Measurements from ENCODE around the gene DAAM2. TPM values are rescaled to one million over a fixed set of nuclear protein-coding genes. Genes with fewer than 3 reads are reported as not detected.

Gene DAAM2
- total and polyA plus RNA-seq, 9 of the 15 experiments (the other 6 are each of a cell fraction or from before 2014, with no cell fraction given): 0.01 to 0.07 TPM; not detected in 7

GRCh38 chr6:39855356-39855995 is 63.3 kb downstream of the DAAM2 start:
- TF ChIP-seq, protein P1, sequence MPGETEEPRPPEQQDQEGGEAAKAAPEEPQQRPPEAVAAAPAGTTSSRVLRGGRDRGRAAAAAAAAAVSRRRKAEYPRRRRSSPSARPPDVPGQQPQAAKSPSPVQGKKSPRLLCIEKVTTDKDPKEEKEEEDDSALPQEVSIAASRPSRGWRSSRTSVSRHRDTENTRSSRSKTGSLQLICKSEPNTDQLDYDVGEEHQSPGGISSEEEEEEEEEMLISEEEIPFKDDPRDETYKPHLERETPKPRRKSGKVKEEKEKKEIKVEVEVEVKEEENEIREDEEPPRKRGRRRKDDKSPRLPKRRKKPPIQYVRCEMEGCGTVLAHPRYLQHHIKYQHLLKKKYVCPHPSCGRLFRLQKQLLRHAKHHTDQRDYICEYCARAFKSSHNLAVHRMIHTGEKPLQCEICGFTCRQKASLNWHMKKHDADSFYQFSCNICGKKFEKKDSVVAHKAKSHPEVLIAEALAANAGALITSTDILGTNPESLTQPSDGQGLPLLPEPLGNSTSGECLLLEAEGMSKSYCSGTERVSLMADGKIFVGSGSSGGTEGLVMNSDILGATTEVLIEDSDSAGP (CRISPR knock-in tag; IDR thresholded peaks at IDR 0.05): no peak
- 2% methylated on average over 7 of the region's 7 CpGs for WGBS (ENCODE audit: insufficient coverage, low coverage, missing lambda C conversion rate)
- H3K4me3 ChIP-seq: no peak overlapping the region
- POLR2A ChIA-PET: interaction anchor here (1.5 kb wide), 1 partner anchor 11 kb away, joined by 3 read pairs; no protein-coding TSS in a partner anchor
- peaks cover 6% of the 10 kb centered on the region; the same call in 1 of the 2 replicates for H4K20me1 ChIP-seq (replicated peaks; ENCODE audit: control insufficient read depth, insufficient read depth, low read length)
- in situ Hi-C loops (cut with MboI) (no loop called here), intact Hi-C loops (cut with micrococcal nuclease) (no loop called here)
- ATAC-seq: no peak
- no peak overlapping the region for H2AFZ ChIP-seq (ENCODE audit: low read depth, low read length)
- no peak for DNase-seq (ENCODE audit: extremely low read depth in 1 of 4, low spot score in 3 of 4)
- no peaks in the 10 kb centered on the region for H3K36me3 ChIP-seq (ENCODE audit: control insufficient read depth, insufficient read depth, low read length)
- no peak overlapping the region for H3K9ac ChIP-seq (ENCODE audit: insufficient read depth in 1 of 2, low read depth in 2 of 2, low read length in 2 of 2)
- H3K4me1 ChIP-seq (replicated peaks in 1 of 2; ENCODE audit: control insufficient read depth in 2 of 2, insufficient read depth in 2 of 2, low read length in 2 of 2): no peaks in the 10 kb centered on the region
- no peaks in the 10 kb centered on the region for H3K9me3 ChIP-seq (replicated peaks; ENCODE audit: control insufficient read depth, insufficient read depth, low read depth, low read length)
- no peak for FAIRE-seq
- H3K79me2 ChIP-seq (ENCODE audit: control insufficient read depth, insufficient read depth, low read length): no peaks in the 10 kb centered on the region
- H3K27ac ChIP-seq (ENCODE audit: extremely low read depth, low read depth, low read length): no peak overlapping the region
- H3K27me3 ChIP-seq (ENCODE audit: control insufficient read depth in 2 of 2, insufficient read depth in 2 of 2, low read length in 2 of 2): peaks cover 2 to 17% of the 10 kb centered on the region in 2 experiments; a peak in 2 of 5 replicates
- no TSS peak for BruUV-seq (replicated peaks)
- H3K9me1 ChIP-seq (ENCODE audit: control insufficient read depth, insufficient read depth, low read length): no peaks in the 10 kb centered on the region
- no peak overlapping the region for H3K4me2 ChIP-seq (ENCODE audit: insufficient read depth, low read length)
- CTCF ChIA-PET (ENCODE audit: low intra/inter-chr PET ratio): no interaction called here

DNA sequence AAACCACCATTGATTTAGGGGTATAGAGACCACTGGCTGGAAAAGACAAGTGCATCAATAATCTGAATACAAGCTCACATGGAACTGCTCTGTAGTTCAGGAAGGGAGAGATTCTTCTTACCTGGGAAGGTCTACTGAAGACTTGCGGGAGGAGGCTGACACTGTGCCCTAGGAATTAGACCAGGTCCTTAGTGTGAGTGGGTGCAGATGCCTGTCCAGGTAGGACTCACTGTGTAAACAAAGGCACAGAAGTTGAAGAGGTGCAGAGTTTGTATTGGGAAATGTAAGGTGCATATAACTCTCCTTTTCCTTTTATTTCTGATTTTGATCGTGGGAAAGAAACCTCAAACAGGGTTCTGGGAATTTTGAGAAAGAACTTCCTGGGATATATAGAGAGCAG is 66.8 kb downstream of the DAAM2 start:
- Histone ChIP-seq H2AFZ (ENCODE audit: low read depth, low read length) (no peak overlapping the region), H3K4me3 (no peak overlapping the region), H3K4me1 (replicated peaks in 1 of 2; ENCODE audit: control insufficient read depth in 2 of 2, insufficient read depth in 2 of 2, low read length in 2 of 2) (no peaks in the 10 kb centered on the region), H3K9ac (ENCODE audit: insufficient read depth in 1 of 2, low read depth in 2 of 2, low read length in 2 of 2) (no peak overlapping the region), H3K36me3 (ENCODE audit: control insufficient read depth, insufficient read depth, low read length) (no peaks in the 10 kb centered on the region), H4K20me1 (replicated peaks; ENCODE audit: control insufficient read depth, insufficient read depth, low read length) (no peaks in the 10 kb centered on the region), H3K4me2 (ENCODE audit: insufficient read depth, low read length) (no peak overlapping the region), H3K79me2 (ENCODE audit: control insufficient read depth, insufficient read depth, low read length) (no peaks in the 10 kb centered on the region), H3K27me3 (ENCODE audit: control insufficient read depth in 2 of 2, insufficient read depth in 2 of 2, low read length in 2 of 2) (peaks cover under 1 to 8% of the 10 kb centered on the region in 2 experiments; a peak in 3 of 5 replicates), H3K27ac (ENCODE audit: extremely low read depth, low read depth, low read length) (no peak overlapping the region), H3K9me1 (ENCODE audit: control insufficient read depth, insufficient read depth, low read length) (no peaks in the 10 kb centered on the region), H3K9me3 (replicated peaks; ENCODE audit: control insufficient read depth, insufficient read depth, low read depth, low read length) (no peaks in the 10 kb centered on the region)
- in situ Hi-C loops (cut with MboI): no loop called here
- ATAC-seq (no peak), DNase-seq (ENCODE audit: extremely low read depth in 1 of 4, low spot score in 3 of 4) (no peak), FAIRE-seq (no peak)
- CTCF ChIA-PET (ENCODE audit: low intra/inter-chr PET ratio): no interaction called here
- POLR2A ChIA-PET: no interaction called here
- BruUV-seq (replicated peaks): no TSS peak
- intact Hi-C loops (cut with micrococcal nuclease): no loop called here
- WGBS (ENCODE audit: insufficient coverage, low coverage, missing lambda C conversion rate): 3% methylated on average over 2 of the region's 2 CpGs
- no peak for TF ChIP-seq ZNF740 (CRISPR knock-in tag; IDR thresholded peaks at IDR 0.05)
- no peak for TF ChIP-seq ZNF740 (tag; IDR thresholded peaks at IDR 0.05)
- TF ChIP-seq RAD51 (IDR thresholded peaks at IDR 0.05; ENCODE audit: borderline replicate concordance, low read depth): no peak
- no peak for TF ChIP-seq IFI16 (CRISPR knock-in tag; IDR thresholded peaks at IDR 0.05)
- TF ChIP-seq RBM25 (IDR thresholded peaks at IDR 0.05; ENCODE audit: low read depth, low read length, severe bottlenecking): no peak
- no peak for TF ChIP-seq RUNX1 (IDR thresholded peaks at IDR 0.05; ENCODE audit: low read depth)
- no peak for TF ChIP-seq RBBP5 (IDR thresholded peaks at IDR 0.05; ENCODE audit: borderline replicate concordance, insufficient read depth, low read length, poor library complexity, severe bottlenecking)
- TF ChIP-seq ZNF830 (CRISPR knock-in tag; IDR thresholded peaks at IDR 0.05): no peak
- TF ChIP-seq, protein P2, sequence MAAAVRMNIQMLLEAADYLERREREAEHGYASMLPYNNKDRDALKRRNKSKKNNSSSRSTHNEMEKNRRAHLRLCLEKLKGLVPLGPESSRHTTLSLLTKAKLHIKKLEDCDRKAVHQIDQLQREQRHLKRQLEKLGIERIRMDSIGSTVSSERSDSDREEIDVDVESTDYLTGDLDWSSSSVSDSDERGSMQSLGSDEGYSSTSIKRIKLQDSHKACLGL (CRISPR knock-in tag; IDR thresholded peaks at IDR 0.05; ENCODE audit: borderline replicate concordance, poor library complexity, severe bottlenecking): no peak
- TF ChIP-seq RB1 (IDR thresholded peaks at IDR 0.05; ENCODE audit: low read depth): no peak
- no peak for TF ChIP-seq TBL1XR1 (IDR thresholded peaks at IDR 0.05; ENCODE audit: low read length in 2 of 2)
- no peak for TF ChIP-seq BCL6 (CRISPR knock-in tag; IDR thresholded peaks at IDR 0.05)
